ENCODE measurements around the gene RAB37.

DNA sequence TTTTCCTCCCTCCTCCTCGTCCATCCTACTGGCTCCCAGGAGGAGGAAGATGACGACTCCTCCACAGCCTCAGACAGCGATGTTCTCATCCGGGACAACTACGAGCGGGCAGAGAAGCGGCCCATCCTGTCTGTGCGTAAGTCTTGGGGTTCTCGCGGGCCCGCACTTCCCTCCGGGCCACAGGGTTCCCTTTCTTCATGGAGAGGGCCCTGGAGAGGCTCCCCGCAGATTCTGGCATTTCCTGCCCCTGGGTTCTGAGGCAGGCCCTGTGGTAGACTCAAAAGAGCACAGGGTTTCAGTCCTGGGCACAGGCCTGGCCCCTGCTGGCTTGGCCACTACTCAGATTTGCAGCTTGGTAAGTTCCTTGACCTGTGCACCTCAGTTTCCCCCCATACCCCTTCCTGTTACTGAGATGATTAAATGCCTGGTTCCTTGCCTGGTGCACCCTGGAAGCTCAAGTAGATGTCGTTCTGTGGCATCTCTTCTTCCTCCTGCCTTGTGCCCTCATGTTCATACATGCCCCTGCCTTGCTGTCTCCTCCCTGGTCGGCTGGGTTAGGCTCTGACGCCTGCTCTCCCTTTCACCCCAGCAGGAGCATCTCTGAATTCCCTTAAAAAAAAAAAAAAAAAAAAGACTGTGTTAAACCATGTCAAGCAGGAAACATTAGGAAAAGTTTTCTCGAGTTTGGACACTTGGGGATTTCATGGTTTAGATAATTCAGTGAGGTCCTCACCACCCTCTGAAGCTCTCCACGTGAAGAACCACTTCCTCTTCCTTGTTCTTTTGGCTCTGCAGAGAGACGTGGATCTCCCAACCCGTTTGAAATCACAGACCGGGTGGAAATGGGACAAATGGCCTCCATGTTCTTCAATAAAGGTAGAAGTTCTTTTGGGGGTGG is 53.4 kb downstream of the RAB37 start:
- TF ChIP-seq, protein P1, sequence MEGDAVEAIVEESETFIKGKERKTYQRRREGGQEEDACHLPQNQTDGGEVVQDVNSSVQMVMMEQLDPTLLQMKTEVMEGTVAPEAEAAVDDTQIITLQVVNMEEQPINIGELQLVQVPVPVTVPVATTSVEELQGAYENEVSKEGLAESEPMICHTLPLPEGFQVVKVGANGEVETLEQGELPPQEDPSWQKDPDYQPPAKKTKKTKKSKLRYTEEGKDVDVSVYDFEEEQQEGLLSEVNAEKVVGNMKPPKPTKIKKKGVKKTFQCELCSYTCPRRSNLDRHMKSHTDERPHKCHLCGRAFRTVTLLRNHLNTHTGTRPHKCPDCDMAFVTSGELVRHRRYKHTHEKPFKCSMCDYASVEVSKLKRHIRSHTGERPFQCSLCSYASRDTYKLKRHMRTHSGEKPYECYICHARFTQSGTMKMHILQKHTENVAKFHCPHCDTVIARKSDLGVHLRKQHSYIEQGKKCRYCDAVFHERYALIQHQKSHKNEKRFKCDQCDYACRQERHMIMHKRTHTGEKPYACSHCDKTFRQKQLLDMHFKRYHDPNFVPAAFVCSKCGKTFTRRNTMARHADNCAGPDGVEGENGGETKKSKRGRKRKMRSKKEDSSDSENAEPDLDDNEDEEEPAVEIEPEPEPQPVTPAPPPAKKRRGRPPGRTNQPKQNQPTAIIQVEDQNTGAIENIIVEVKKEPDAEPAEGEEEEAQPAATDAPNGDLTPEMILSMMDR (IDR thresholded peaks at IDR 0.05): no peak
- TF ChIP-seq POLR2A (IDR thresholded peaks at IDR 0.05) (no peak), EP300 (IDR thresholded peaks at IDR 0.05) (no peak)

Data from tibial nerve (tissue), 4 donors.